Stomach (tissue), 4 donors: Measurements from ENCODE around the gene PHLDB1.

ENCODE experiments used
- POLR2A ChIP-seq, 4 donors: fragments of 450-650 bp; IDR thresholded peaks; one replicate each; pipeline ENCODE4 v1.6.1; 2016; ENCODE audit warnings: antibody characterized with exemption in 4 of 4, control low read depth in 2 of 4, mild to moderate bottlenecking in 1 of 4, moderate library complexity in 1 of 4
- TF ChIP-seq, protein P1 (sequence below), 7 experiments: fragments of 450-650 bp in 4 of 7; fragments of 200-600 bp in 3 of 7; sonication (generic) in 3 of 7; IDR thresholded peaks; one replicate each; pipeline ENCODE4 v1.5.1; 2016 to 2019; ENCODE audit warnings: antibody characterized with exemption in 7 of 7, control low read depth in 2 of 7, mild to moderate bottlenecking in 1 of 7

DNA sequence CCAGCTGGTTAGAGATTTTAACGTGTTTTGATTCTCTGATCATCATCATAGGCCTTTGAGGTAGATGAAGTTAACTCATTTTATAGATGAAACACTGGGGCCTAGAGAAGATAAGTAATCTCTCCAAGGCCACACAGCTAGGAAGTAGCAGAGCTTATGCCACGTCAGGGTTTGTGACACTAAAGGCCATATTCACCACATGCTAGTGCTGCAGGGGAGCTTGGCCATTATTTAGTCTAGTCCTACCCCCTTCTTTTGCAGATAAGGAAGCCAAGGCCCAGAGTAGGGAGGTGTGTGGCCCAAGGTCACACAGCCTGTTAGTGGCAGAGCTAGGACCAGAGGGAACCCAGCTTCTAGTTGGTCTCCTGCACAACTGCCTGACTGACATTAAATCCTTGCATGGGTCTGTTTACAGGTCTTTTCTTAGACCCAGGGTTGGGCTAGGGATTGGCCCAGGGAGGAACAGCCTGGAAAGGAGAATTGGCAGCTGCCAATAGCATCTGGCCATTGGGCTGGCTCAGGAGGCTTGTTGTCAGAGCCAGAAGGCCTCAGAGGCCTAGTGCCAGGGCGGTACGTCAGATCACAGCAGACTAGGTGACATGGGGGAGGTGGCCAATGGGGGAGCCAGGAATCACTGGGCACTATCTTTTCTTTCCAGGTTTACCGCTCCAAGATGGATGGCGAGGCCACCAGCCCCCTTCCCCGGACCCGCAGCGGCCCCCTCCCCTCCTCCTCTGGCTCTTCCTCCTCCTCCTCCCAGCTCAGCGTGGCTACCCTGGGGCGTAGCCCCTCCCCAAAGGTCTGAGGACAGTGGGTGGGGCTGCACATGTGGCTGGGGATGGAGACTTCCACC lies 36.0 kb downstream of the PHLDB1 start:
- TF ChIP-seq, protein P1, sequence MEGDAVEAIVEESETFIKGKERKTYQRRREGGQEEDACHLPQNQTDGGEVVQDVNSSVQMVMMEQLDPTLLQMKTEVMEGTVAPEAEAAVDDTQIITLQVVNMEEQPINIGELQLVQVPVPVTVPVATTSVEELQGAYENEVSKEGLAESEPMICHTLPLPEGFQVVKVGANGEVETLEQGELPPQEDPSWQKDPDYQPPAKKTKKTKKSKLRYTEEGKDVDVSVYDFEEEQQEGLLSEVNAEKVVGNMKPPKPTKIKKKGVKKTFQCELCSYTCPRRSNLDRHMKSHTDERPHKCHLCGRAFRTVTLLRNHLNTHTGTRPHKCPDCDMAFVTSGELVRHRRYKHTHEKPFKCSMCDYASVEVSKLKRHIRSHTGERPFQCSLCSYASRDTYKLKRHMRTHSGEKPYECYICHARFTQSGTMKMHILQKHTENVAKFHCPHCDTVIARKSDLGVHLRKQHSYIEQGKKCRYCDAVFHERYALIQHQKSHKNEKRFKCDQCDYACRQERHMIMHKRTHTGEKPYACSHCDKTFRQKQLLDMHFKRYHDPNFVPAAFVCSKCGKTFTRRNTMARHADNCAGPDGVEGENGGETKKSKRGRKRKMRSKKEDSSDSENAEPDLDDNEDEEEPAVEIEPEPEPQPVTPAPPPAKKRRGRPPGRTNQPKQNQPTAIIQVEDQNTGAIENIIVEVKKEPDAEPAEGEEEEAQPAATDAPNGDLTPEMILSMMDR (IDR thresholded peaks at IDR 0.05), result no peak
- no peak for TF ChIP-seq POLR2A (IDR thresholded peaks at IDR 0.05)
